Calu3 (cell line): ENCODE data around the gene KCNT1. TPM values are rescaled to one million over a fixed set of nuclear protein-coding genes. Genes with fewer than 3 reads are reported as not detected.

Source experiments
- BruUV-seq: library from RNA; stranded (reverse); fragments of 400-500 nt; replicated peaks from 2 replicates; lab custom pipeline; 2021; lab: Mats Ljungman, UMichigan
- CTCF ChIA-PET: fragments of 300-600 bp; sonication (Branson Sonifier 250); formaldehyde crosslinking; loops from one replicate; lab custom pipeline; 2022; ENCODE audit warnings: antibody characterized with exemption; lab: Charles Lee
- DNase-seq: peaks from one replicate; pipeline ENCODE4 v3.0.0; 2022
- H3K27ac Mint-ChIP-seq: one replicate; pipeline ENCODE4 v1.8.0; 2022; ENCODE audit warnings: mixed read lengths; ENCODE audit not compliant: unreplicated experiment
- H3K27me3 Mint-ChIP-seq: one replicate; pipeline ENCODE4 v1.8.0; 2022; ENCODE audit warnings: mixed read lengths; ENCODE audit not compliant: unreplicated experiment
- H3K36me3 Mint-ChIP-seq: one replicate; pipeline ENCODE4 v1.8.0; 2022; ENCODE audit warnings: mild to moderate bottlenecking, moderate library complexity, mixed read lengths; ENCODE audit not compliant: insufficient read depth, unreplicated experiment
- H3K4me1 Mint-ChIP-seq: one replicate; pipeline ENCODE4 v1.8.0; 2022; ENCODE audit warnings: mild to moderate bottlenecking, low read depth, mixed read lengths; ENCODE audit not compliant: unreplicated experiment
- H3K4me3 Mint-ChIP-seq: one replicate; pipeline ENCODE4 v1.8.0; 2022; ENCODE audit warnings: mild to moderate bottlenecking, low read depth, moderate library complexity, mixed read lengths; ENCODE audit not compliant: unreplicated experiment
- H3K9me3 Mint-ChIP-seq: one replicate; pipeline ENCODE4 v1.8.0; 2022; ENCODE audit warnings: low read depth, mixed read lengths; ENCODE audit not compliant: unreplicated experiment
- CTCF ChIP-seq: fragments of 200-600 bp; IDR thresholded peaks from one replicate; pipeline ENCODE4 v1.8.0; 2022; ENCODE audit warnings: antibody characterized with exemption; ENCODE audit not compliant: unreplicated experiment
- intact Hi-C: fragments of 100-400 bp; cut with micrococcal nuclease; formaldehyde crosslinking; loops from one replicate; pipeline ENCODE4 v1.10.0; 2022; ENCODE audit not compliant: unreplicated experiment
- total RNA-seq: library from RNA; stranded (reverse); gene quantifications from 2 replicates; pipeline ENCODE4 v1.2.3, GENCODE V29; 2022

Gene KCNT1
- total RNA-seq, 1 experiment from 2014 or later, result not detected

GRCh38 chr9:135696446-135696845, 5.5 kb upstream of the KCNT1 start:
- Mint-ChIP-seq H3K36me3 (no peaks in the 10 kb centered on the region), H3K27me3 (peaks cover 55% of the 10 kb centered on the region), H3K4me3 (no peak overlapping the region), H3K9me3 (no peaks in the 10 kb centered on the region), H3K4me1 (no peaks in the 10 kb centered on the region), H3K27ac (no peak overlapping the region)
- CTCF ChIA-PET, result no interaction called here
- no peak for DNase-seq
- no TSS peak for BruUV-seq
- intact Hi-C loops, result no loop called here
- no peak for TF ChIP-seq CTCF

- no peaks in the 10 kb centered on the region for H3K36me3 Mint-ChIP-seq
- no peaks in the 10 kb centered on the region for H3K4me1 Mint-ChIP-seq
- CTCF ChIA-PET, result interaction anchor here (0.7 kb wide), 1 partner anchor 15 kb away, joined by 3 read pairs; no protein-coding TSS in a partner anchor
- no peak overlapping the region for H3K27ac Mint-ChIP-seq
- peaks cover 47% of the 10 kb centered on the region for H3K27me3 Mint-ChIP-seq
- no peaks in the 10 kb centered on the region for H3K9me3 Mint-ChIP-seq
- no peak overlapping the region for H3K4me3 Mint-ChIP-seq
- no TSS peak for BruUV-seq
- intact Hi-C loops, result no loop called here
- TF ChIP-seq CTCF, result no peak
- DNase-seq, result no peak
Observed at GRCh38 chr9:135697226-135697625, 4.8 kb upstream of the KCNT1 start.

- no peaks in the 10 kb centered on the region for H3K36me3 Mint-ChIP-seq
- CTCF ChIA-PET, result no interaction called here
- no TSS peak for BruUV-seq
Observed at GRCh38 chr9:135698236-135698635, 3.7 kb upstream of the KCNT1 start.

GRCh38 chr9:135698767-135699166, 3.2 kb upstream of the KCNT1 start:
- TF ChIP-seq CTCF, result no peak
- H3K4me3 Mint-ChIP-seq, result no peak overlapping the region
- BruUV-seq, result no TSS peak
- no peaks in the 10 kb centered on the region for H3K4me1 Mint-ChIP-seq
- CTCF ChIA-PET, result no interaction called here
- H3K27me3 Mint-ChIP-seq, result peaks cover 37% of the 10 kb centered on the region
- intact Hi-C loops, result no loop called here
- no peak overlapping the region for H3K27ac Mint-ChIP-seq
- no peaks in the 10 kb centered on the region for H3K36me3 Mint-ChIP-seq
- H3K9me3 Mint-ChIP-seq, result no peaks in the 10 kb centered on the region
- no peak for DNase-seq

More at GRCh38 chr9:135698236-135698635, 3.7 kb upstream of the KCNT1 start:
- no peak for TF ChIP-seq CTCF
- Mint-ChIP-seq H3K4me3 (no peak overlapping the region), H3K4me1 (no peaks in the 10 kb centered on the region), H3K27me3 (peaks cover 43% of the 10 kb centered on the region), H3K27ac (no peak overlapping the region), H3K9me3 (no peaks in the 10 kb centered on the region)
- intact Hi-C loops, result no loop called here
- no peak for DNase-seq
